G401 (cell line): ENCODE measurements around the gene NRIP2. TPM values are rescaled to one million over a fixed set of nuclear protein-coding genes. Genes with fewer than 3 reads are reported as not detected.

Experiments used
- DNase-seq: peaks from one replicate; pipeline ENCODE4 v3.0.0-alpha.2; 2015; ENCODE audit warnings: low spot score
- in situ Hi-C: cut with HindIII; loops from 2 replicates; pipeline ENCODE4 v1.10.0; 2016; ENCODE audit warnings: low sequenced_read_pairs, mixed read lengths
- total RNA-seq: library from RNA; depleted of rRNA; stranded (reverse); fragments of >200 nt; shearing (Covaris generic); gene quantifications from 2 replicates; pipeline ENCODE4 v1.2.3, GENCODE V29; 2014

The NRIP2 gene
- total RNA-seq, 1 experiment from 2014 or later, result not detected

DNA sequence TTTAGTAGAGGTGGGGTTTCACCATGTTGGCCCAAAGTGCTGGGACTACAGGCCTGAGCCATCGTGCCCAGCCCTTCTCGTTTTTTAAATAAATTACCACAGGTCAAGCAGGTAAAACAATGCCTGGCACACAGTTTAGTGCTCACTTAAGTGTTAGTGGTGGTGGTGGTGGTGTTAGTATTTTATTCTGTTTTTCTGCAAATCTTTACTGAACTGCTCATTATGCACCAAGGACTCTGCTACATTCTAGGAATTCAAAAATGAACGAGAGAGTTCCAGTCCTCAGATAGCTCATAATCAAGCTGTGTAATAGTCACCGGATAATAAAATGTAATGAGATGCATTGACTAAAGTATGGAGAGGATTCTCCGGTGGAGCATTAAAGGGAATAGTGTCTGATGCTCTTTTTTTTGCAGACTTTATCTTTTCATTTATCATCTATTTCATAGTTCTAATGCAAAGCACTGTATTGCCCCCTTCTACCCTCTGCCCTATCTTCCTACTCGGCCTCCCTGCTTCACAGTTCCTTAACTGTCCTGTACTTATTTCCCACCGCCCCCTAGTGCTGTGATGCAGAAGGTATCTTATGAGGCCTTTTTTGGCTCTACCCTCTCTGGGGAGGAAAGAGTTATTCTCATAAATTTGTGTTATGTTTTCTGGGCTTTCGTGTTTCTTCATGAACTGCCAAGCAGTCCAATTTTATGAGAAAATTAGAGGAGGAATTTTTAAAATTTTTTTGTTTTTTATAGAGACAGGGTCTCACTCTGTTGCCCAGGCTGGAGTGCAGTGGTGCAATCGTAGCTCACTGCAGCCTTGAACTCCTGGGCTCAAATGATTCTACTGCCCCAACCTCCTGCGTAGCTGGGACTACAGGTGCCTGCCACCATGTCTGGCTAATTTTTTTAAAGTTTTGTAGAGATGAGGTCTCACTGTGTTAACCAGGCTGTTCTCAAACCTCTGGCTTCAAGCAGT, 21.3 kb downstream of the NRIP2 start:
- in situ Hi-C loops, result no loop called here
- DNase-seq, result peak; percentile 83

DNA sequence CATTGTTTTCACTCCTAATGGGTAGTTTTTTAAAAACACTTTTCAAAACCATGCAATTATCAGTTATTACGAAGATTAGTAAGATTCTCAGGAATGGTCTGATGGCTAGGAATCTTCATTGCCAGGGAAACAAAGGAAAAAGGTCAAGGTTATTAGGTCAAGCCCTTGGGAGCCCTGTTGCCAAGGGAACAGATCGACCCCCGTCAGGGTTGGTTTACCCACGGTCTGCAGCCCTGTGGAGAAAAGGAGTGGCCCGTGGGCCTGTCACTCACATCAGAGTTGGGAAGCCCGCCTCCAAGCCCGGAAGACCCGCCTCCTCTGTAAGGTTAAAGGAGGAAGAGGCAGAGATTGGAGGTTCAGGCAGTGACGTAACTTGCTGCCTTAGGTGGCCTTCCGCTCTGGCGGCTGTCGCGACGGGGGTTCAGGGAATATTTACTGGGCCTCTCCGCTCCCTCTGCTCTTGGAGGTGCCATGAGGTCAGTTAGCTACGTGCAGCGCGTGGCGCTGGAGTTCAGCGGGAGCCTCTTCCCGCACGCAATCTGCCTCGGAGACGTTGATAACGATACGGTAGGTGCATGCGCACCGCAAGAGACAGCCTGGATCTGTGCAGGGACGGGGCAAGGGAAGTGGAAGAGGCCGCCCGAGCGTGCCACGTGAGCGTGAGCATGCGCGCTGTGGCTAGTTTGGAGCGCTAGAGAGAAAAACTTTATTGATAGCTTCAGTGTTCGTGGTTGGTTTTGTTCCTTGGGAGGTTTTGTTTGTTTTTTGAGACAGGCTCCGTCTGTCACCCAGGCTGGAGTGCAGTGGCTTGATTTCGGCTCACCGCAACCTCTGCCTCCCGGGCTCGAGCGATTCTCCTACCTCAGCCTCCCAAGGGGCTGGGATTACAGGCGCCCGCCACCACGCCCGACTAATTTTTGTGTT, 22.3 kb downstream of the NRIP2 start, which contains the start of gene ITFG2:
TSS of gene ITFG2 (plus strand) at position 379 of the 924 bp plus-strand sequence. CDS start at position 472, 93 bp downstream.
- in situ Hi-C loops, result no loop called here
- DNase-seq, result peak; percentile 100

DNA sequence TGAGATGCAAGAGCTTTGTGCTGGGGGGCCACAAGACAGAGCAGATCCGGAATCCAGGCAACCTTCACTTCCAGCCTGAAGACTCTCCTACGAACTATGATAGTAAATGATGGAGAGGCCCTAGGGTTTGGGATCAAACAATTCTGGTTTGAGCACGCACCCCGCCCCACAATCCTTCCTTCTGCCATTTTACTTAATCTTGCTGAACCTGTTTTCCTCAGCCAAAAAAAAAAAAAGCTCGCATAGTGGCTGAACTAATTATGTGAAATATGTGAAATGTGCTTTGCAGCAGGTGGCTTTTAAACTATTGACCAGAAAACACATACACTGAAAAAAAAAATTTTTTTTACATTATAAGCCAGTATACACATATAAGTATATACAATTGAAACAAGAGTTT, 23.0 kb downstream of the NRIP2 start:
- in situ Hi-C loops, result no loop called here
- DNase-seq, result no peak

DNA sequence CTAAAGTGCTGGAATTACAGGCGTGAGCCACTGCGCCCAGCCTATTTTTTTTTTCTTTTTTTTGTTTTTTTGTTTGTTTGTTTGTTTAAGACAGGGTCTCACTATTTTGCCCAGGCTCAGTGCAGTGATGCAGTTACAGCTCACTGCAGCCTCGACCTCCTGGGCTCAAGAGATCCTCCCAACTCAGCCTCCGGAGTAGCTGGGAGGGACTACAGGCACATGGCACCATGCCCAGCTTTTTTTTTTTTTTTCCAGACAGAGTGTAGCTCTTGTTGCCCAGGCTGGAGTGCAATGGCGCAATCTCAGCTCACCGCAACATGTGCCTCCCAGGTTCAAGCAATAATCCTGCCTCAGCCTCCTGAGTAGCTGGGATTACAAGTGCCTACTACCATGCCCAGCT, 28.1 kb downstream of the NRIP2 start:
- in situ Hi-C loops, result no loop called here
- no peak for DNase-seq

DNA sequence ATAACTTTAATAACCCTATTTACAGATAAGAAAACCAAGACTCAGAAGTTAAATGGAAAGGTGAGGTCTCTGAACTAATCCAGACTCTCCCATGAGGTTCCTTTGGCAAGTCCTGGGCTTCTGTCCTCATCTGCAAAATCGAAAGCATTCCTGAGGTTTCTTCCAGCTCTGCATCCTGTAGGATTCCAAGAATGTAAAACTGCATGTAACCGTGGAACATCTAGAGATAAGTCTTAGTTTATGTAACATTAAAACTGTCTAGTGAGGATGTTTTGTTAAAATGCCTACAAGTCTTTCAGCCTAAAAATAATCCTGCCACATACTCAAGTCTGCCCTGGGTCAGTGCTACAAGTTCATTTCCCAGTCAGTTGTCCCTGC, 29.7 kb downstream of the NRIP2 start:
- DNase-seq, result no peak
- in situ Hi-C loops, result no loop called here

DNA sequence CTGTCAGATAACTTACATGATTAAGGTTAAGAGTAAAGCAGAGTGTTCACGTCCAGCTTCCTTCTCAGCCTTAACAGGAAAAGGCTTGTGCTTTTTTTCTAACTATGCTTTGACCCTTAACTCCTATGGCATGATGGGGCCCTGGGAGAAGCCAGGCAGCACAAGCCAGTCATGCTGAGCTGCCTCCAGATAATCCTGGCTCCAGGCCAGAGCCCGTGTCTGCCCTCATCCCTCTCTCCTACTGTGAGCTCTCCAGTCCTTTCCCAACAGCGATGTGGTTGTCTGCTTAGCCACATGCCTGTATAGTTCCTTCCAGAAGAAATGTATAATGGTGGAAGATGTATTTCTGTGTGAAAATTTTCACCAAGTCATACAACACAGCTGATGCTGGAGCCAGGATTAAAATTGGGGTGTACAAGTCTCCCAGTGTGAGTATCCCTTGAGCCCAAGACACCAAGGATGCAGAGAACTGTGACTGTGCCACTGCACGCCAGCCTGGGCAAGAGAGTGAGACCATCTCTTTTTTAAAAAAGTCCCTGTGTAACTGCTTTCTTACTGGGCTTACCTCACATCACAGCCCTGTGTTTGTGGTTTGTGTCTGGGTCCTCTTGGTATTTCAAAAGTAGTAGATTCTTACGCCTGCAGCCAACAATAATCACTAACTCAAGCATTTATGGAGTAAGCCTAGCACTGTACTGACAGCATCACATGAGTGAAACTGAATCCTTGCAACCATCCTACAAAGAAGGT, 30.3 kb downstream of the NRIP2 start:
- DNase-seq, result peak; percentile 87
- in situ Hi-C loops, result no loop called here

DNA sequence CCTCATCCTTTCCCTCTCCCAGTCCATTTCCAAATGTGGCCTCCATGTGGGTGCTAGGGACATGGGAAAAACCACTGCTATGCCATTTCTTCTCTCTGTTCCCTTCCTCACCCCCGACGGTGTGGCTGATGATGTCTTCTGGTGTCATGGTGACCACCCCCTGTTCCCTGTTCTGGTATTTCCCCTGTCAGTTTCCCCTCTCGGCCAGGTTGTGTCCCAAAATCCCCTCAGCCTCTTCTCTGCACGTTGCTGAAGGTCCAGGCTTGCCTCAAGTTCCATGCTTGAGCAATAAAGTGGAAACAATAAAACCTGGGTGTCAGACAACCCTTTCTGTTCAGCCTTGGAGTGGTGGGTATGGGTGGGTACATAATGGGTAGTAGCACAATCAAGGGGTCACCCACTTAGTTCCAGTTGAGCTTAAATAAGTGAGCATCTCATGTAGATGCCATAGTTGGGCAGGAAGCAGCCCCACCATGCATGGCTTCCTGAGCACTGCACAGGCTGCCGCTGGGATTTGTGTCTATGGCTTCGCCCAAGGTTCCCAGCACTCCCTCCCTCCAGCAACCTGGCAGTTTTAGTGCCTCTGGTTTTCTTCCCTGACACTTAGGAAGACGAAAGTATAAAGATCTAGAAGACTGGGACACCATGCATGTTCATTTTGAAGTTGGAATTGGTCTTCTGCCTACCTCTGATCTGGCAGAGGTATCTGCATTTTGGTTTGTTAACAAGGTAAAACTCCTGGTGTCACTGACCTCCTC, 31.0 kb downstream of the NRIP2 start:
- in situ Hi-C loops, result no loop called here
- DNase-seq, result no peak

DNA sequence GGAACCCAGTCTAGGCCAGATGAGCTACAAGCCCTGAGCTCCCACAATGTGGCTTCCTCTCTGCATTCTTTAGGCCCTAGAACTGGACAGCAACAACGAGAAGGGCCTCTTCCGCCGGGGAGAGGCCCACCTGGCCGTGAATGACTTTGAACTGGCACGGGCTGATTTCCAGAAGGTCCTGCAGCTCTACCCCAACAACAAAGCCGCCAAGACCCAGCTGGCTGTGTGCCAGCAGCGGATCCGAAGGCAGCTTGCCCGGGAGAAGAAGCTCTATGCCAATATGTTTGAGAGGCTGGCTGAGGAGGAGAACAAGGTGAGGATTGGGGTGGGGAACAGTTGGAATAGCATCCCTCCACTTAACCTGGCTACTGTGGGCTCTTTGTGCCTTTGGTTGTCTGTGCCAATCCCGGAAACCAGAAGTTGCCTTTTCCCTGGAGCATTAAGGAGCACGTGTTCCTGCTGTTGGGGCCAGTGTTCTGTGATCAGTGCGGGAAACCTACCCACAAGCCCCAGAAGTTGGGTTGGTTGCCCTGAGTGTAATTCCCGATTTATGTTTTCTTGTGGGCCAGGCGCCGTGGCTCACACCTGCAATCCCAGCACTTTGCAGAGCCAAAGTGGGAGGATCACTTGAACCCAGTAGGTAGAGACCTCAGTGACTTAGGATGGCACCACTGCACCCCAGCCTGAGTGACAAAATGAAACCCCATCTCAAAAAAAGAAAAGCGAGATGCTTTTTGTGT, 33.6 kb downstream of the NRIP2 start:
- in situ Hi-C loops, result no loop called here
- DNase-seq, result peak; percentile 92

DNA sequence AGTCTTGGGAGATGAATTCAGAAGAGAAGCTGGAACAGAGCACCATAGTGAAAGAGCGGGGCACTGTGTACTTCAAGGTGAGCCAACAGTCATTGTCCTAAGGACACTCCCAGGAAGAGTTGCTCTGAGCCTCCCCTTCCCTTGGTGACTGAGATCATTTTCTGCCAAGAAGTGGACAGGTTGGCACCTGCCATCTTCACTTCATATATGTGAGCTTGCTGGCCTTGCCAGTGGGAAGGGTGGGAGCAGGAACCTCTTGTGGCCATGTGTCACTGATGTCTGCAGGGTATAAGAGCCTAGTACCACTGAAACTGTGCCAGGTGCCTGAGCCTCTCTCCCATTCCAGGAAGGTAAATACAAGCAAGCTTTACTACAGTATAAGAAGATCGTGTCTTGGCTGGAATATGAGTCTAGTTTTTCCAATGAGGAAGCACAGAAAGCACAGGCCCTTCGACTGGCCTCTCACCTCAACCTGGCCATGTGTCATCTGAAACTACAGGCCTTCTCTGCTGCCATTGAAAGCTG, 34.7 kb downstream of the NRIP2 start:
- no peak for DNase-seq
- in situ Hi-C loops, result no loop called here

DNA sequence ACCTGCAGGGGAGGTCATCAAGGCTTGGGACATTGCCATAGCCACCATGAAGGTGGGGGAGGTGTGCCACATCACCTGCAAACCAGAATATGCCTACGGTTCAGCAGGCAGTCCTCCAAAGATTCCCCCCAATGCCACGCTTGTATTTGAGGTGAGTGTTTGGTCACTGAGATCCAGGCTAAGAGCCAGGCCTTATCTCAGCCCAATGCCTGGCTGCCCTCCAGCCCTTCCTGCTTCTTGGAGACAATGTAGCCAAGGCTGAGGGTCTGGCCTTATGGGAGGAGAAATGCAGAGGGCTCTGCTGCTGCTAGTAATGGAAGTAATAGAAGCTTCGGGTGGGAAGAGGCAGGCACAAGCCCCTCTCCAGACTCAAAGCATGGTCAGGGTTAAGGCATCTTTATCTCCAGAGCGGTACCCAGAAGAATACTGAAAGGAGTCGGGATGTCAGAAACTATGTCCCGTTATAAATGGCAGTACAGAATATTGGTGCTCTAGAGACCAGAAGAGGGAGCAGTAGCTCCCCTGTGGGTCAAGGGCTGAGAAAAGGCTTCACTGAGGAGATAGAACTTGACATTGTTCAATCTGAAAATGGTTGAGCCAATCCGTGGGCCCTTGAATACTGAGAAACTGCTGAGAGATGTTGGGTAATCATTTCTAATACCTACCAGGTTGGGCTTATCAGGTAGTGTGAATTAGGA, 37.0 kb downstream of the NRIP2 start:
- peak; percentile 51 for DNase-seq
- in situ Hi-C loops, result no loop called here

DNA sequence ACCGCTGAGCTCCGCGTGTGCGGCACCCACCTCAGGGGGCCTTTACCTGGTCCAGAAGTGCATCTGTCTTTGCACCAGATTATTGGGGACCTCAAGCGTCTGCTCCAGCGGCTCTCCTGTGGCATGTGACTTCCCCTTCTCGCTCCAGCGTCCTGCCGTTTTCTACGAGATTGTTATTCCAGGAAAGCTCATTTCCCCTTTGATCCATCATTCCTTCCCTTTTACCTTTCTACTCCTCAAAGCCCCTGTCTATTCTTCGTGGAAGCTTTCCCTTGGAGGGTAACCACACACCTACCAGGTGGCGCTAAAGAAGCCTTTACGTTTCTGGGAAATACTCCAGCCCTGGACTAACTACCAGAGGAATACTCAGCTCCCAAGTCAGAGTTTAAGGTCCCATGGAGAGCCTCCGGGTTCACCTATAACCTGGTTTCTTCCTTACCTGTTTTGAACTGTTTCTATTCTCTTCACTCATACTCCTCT, 38.6 kb downstream of the NRIP2 start:
- DNase-seq, result peak; percentile 64
- in situ Hi-C loops, result no loop called here

DNA sequence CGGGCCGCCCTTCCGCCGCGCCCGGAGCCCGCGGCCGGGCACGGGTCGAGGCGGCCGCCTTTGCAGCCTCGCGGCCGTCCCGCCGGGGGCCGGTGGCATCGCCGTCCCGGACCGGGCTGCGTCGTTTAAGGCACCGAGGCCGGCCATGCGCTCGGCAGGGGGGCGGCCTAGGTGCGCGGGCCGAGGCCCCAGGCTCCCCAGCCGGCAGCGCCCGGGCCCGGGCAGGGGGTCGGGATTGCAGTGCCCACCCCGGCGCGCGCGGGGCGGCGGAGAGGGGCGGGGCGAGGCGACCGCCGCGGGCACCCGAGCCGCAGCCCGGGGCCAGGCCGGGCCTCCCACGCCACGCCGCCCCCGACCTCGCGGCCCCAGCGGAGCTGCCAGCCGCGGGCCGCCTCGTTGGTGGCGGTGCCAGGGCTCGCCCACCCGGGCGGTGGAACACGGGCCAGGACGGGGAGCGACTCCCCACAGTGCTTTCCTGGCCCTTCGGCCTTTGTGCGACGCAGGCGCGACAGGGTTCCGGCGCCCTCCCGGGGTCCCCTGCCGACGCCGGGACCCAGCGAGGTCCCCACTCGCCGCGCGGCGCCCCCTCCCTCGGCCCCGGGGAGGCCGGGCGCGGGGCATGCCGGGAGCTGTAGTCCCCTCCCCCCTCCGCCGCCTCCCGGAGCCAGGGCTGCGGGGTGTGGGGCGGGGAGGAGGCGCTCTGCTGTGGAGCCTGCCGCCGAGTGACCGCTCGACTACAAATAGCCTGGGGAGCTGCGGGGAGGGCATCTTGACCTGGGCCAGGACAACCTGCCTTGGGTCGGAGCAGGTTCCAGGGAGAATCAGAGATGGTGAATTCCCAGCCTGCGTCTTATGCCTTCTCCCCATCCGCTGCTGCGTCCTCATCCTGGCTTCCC, 39.3 kb downstream of the NRIP2 start:
- in situ Hi-C loops, result no loop called here
- peak; percentile 79 for DNase-seq

DNA sequence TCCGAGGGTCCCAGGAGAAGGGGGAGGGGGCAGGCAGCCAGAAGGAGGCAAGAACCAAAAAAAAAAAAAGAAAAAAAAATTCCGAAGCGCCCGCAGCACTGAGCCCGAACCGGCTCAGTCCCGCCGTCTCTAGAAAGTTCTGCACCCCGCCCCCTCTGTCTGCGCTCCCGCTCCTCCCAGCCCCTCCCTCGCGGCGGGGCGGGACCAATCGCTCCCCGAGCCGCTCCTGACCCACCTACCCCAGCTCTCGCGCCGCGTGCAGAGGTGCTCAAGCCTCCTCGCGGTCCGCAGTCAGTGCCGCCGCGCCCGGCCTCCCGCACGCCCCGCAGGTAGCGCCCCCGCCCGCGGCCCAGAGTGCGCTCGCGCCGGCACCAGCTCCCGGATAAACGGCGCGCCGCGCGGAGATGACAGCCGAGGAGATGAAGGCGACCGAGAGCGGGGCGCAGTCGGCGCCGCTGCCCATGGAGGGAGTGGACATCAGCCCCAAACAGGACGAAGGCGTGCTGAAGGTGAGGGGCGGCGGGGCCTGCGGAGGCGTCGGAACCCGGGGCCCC, 40.0 kb downstream of the NRIP2 start, which contains the start of gene FKBP4:
TSS of gene FKBP4 (plus strand) at position 235 of the 554 bp plus-strand sequence. CDS start at position 405, 170 bp downstream.
- DNase-seq, result peak; percentile 95
- in situ Hi-C loops, result no loop called here

DNA sequence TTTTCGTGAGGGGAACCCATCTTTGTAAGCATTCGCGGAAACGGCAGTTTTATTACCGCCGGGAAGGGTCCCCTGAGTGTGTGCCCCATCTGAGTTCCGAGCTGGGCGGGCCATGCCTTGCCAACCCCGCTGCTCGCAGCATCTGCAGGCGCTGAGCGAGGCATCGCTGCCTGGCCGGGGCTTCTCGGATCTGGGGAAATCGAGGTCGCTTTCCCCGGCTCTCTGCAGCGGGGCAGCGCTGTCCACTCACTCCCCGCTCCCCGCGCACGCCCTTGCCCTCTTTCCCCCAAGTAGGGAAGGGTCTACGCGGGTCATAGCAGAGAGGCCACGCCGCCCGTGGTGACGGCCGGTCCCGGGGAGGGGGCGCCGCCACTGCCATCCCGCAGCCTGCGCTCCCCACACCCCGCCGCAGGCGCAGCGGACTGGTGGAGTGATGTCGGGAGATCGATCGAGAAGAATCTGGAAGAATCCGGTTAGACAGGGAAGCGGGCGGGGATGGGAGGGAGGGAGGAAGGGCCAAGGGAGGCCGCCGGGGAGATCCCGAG, 40.6 kb downstream of the NRIP2 start:
- peak; percentile 38 for DNase-seq
- in situ Hi-C loops, result no loop called here

DNA sequence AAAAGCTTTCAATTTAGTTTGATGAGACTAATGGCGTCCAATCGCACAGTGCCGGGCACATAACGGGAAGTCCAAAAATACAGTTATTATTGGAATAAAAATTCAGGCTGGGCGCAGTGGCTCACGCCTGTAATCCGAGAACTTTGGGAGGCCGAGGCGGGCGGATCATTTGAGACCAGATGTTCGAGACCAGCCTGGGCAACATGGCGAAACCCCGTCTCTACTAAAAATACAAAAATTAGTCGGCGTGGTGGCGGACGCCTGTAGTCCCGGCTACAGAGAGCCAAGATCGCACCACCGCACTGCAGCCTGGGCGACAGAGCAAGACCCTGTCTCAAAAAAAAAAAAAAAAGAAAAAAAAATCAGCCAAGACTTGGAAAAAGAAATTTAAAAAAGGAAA, 41.3 kb downstream of the NRIP2 start:
- in situ Hi-C loops, result no loop called here
- DNase-seq, result no peak
